ENCODE measurements around the gene KIF6. TPM values are rescaled to one million over a fixed set of nuclear protein-coding genes. Genes with fewer than 3 reads are reported as not detected.

The KIF6 gene
- total and polyA plus RNA-seq, 2 of the 8 experiments (the other 6 are each of a cell fraction or from before 2014, with no cell fraction given): 0.53 to 0.65 TPM

GRCh38 chr6:39493174-39493573, 232.0 kb downstream of the KIF6 start:
- no peak overlapping the region for H2BK5ac ChIP-seq (ENCODE audit: low read depth, low read length)
- no peaks in the 10 kb centered on the region for H3K36me3 ChIP-seq (ENCODE audit: control insufficient read depth in 2 of 4, insufficient read depth in 4 of 4, low read length in 3 of 4)
- TF ChIP-seq FOSL1 (IDR thresholded peaks at IDR 0.05; ENCODE audit: insufficient read depth, low read depth, low read length): no peak
- H4K8ac ChIP-seq (ENCODE audit: extremely low read depth, insufficient read depth, low read length): no peak overlapping the region
- peaks cover 8 to 13% (median 9%) of the 10 kb centered on the region in 4 experiments for H3K4me1 ChIP-seq (replicated peaks in 1 of 4; ENCODE audit: control insufficient read depth in 3 of 4, insufficient read depth in 4 of 4, low read length in 3 of 4)
- no peak overlapping the region for H3K23ac ChIP-seq (ENCODE audit: insufficient read length)
- no peaks in the 10 kb centered on the region for H3K23me2 ChIP-seq (ENCODE audit: low read depth, low read length)
- FAIRE-seq: no peak
- DNase-seq (ENCODE audit: low read depth in 1 of 2, low spot score in 2 of 2): no peak
- H3K4me3 ChIP-seq (ENCODE audit: extremely low read depth in 1 of 4, insufficient read depth in 2 of 4, low read depth in 3 of 4, low read length in 4 of 4): no peak overlapping the region
- H3K56ac ChIP-seq (replicated peaks; ENCODE audit: insufficient read length, low read depth, low read length): no peak overlapping the region
- no peak overlapping the region for H2BK20ac ChIP-seq (ENCODE audit: low read length)
- CTCF ChIA-PET (ENCODE audit: partially characterized antibody): interaction anchor here (1.1 kb wide), 1 partner anchor 33 kb away, joined by 3 read pairs; no protein-coding TSS in a partner anchor
- H2BK120ac ChIP-seq (replicated peaks; ENCODE audit: low read depth, low read length): no peak overlapping the region
- H2AFZ ChIP-seq (ENCODE audit: low read length): no peak overlapping the region
- no peak overlapping the region for H3K4me2 ChIP-seq (ENCODE audit: insufficient read depth in 1 of 2, low read depth in 2 of 2, low read length in 2 of 2)
- no peak overlapping the region for H2BK15ac ChIP-seq (ENCODE audit: low read length)
- no peak overlapping the region for H4K91ac ChIP-seq (replicated peaks; ENCODE audit: insufficient read length, low read length)
- no peaks in the 10 kb centered on the region for H3K79me2 ChIP-seq (ENCODE audit: control insufficient read depth in 1 of 2, insufficient read depth in 2 of 2, low read length in 2 of 2)
- no peaks in the 10 kb centered on the region for H3K9me3 ChIP-seq (ENCODE audit: insufficient read depth in 2 of 2, low read depth in 1 of 2, low read length in 1 of 2)
- no peak overlapping the region for H3K18ac ChIP-seq (ENCODE audit: extremely low read depth, low read length)
- no peak overlapping the region for H3K9ac ChIP-seq (replicated peaks in 1 of 4; ENCODE audit: extremely low read depth in 1 of 4, low read depth in 3 of 4, low read length in 3 of 4)
- H4K20me1 ChIP-seq (replicated peaks in 1 of 2; ENCODE audit: control insufficient read depth in 1 of 2, insufficient read depth in 2 of 2, low read length in 2 of 2): no peaks in the 10 kb centered on the region
- H3K4ac ChIP-seq (replicated peaks; ENCODE audit: insufficient read length, low read depth, low read length): no peak overlapping the region
- no peaks in the 10 kb centered on the region for H3K79me1 ChIP-seq (ENCODE audit: low read depth, low read length)
- H3K14ac ChIP-seq (ENCODE audit: insufficient read length): no peak overlapping the region
- POLR2A ChIA-PET (ENCODE audit: partially characterized antibody): no interaction called here
- no peak overlapping the region for H2BK12ac ChIP-seq (ENCODE audit: low read depth, low read length)
- no peak overlapping the region for H2AK5ac ChIP-seq (ENCODE audit: low read depth, low read length)
- no peaks in the 10 kb centered on the region for H3K27me3 ChIP-seq (replicated peaks in 1 of 4; ENCODE audit: control insufficient read depth in 3 of 4, extremely low read depth in 1 of 4, insufficient read depth in 3 of 4, low read length in 3 of 4)
- no peak overlapping the region for H3K27ac ChIP-seq (ENCODE audit: low read depth, low read length)
- H4K5ac ChIP-seq (ENCODE audit: insufficient read length, low read depth, low read length): no peak overlapping the region

All from H1 (cell line).